Stimulated activated effector memory CD8-positive, alpha-beta T cell treated with anti-CD3 and anti-CD28 coated beads, Interleukin-12 subunit alpha, Interleukin-12 subunit beta, amount 100 ng/mL, for 72 hours (primary cell): ENCODE data around the gene TRIO.

Experiments used
- ATAC-seq: fragments of 150-1000 bp; cut with Tn5 transposase; 2 replicates; pipeline ENCODE4 v1.10.0; 2021
- DNase-seq, 2 donors: peaks; one replicate each; pipeline ENCODE4 v3.0.0; 2021 to 2022; ENCODE audit warnings: low spot score in 2 of 2
- H3K27ac Mint-ChIP-seq: one replicate; pipeline ENCODE4 v1.8.0; 2022; ENCODE audit warnings: mild to moderate bottlenecking, mixed read lengths
- H3K36me3 Mint-ChIP-seq: one replicate; pipeline ENCODE4 v1.8.0; 2022; ENCODE audit warnings: mild to moderate bottlenecking, mixed read lengths
- H3K4me1 Mint-ChIP-seq: one replicate; pipeline ENCODE4 v1.8.0; 2022; ENCODE audit warnings: mixed read lengths
- H3K4me3 Mint-ChIP-seq: one replicate; pipeline ENCODE4 v1.8.0; 2022; ENCODE audit warnings: mild to moderate bottlenecking, mixed read lengths
- H3K9me3 Mint-ChIP-seq: one replicate; pipeline ENCODE4 v1.8.0; 2022; ENCODE audit warnings: mixed read lengths

The TRIO gene

GRCh38 chr5:14135621-14136020 is 7.5 kb upstream of the TRIO start:
- H3K27ac Mint-ChIP-seq, result no peak overlapping the region

DNA sequence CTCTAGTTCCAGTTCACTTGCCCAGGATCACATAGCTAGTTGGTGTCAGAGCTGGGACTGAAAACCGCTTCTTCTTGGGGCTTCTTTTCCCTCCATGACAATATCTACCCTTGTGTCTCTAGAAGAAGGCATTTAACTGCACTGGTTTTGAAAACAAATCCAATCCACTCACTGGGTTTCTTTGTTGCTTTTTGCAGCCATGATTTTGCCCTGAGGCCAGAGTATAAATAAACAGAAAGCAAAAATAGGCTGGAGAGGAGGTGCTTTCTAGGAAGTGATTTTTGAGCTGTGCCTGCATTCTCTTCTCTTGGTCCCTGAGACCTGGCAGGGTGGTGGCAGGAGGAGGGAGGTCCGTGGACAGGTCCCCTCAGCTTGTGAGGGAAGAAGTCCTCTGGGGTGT is 6.9 kb upstream of the TRIO start:
- no peak overlapping the region for H3K27ac Mint-ChIP-seq
- no peak for DNase-seq
- H3K36me3 Mint-ChIP-seq, result no peaks in the 10 kb centered on the region
- H3K4me3 Mint-ChIP-seq, result no peak overlapping the region
- ATAC-seq, result no peak
- peaks cover 2% of the 10 kb centered on the region for H3K9me3 Mint-ChIP-seq
- H3K4me1 Mint-ChIP-seq, result no peaks in the 10 kb centered on the region

More at GRCh38 chr5:14135621-14136020, 7.5 kb upstream of the TRIO start:
- no peaks in the 10 kb centered on the region for H3K4me1 Mint-ChIP-seq
- no peak overlapping the region for H3K4me3 Mint-ChIP-seq
- ATAC-seq (no peak), DNase-seq (no peak)
- peaks cover 2% of the 10 kb centered on the region for H3K9me3 Mint-ChIP-seq
- no peaks in the 10 kb centered on the region for H3K36me3 Mint-ChIP-seq

DNA sequence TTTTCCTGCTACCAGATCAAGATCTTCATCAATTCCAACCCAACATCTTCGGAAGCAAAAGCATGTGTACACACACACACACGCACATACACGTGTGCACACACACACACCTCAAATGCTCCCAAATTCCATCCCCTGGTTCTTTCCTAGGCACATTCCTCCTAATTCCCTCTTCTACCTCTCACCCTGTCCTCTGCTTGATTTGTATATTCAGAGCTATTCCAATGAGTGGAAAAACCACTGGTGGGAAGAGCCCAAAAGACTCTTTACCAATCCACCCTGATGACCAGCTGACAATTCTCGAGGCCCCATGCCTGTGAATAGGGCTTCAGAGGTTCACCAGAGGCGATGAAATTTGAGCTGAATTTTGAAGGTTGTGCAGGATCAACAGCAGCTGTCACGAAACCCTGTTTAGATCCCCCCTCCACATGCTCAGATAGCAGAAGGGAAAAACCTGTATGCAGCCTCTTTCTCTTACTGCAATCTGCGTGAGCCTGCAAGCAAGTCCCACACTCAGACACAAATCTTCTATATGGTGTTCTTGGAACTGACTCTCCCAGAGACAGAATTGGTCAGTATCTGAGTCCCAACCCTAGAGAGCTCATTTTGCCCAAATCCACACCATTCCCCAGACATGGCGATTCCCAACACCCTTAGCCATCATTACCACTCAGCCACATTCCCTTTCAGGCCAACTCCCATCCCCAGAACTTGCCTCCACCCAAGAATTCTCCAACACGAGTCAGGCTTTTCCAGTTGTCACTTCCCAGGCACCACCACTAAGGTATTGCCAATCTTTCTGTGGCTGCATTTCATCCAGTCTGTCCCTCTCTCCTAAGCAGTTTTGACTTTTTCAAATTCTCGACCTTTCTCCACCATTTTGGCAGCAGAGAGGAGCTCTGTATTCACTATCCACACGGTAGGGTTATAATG is 4.3 kb upstream of the TRIO start:
- ATAC-seq (no peak), DNase-seq (no peak)
- Mint-ChIP-seq H3K27ac (no peak overlapping the region), H3K36me3 (no peaks in the 10 kb centered on the region), H3K9me3 (peaks cover 2% of the 10 kb centered on the region), H3K4me3 (no peak overlapping the region), H3K4me1 (peaks cover 6% of the 10 kb centered on the region)

GRCh38 chr5:14141764-14142163 is 1.4 kb upstream of the TRIO start:
- H3K27ac Mint-ChIP-seq, result no peak overlapping the region
- peaks cover 12% of the 10 kb centered on the region for H3K4me1 Mint-ChIP-seq

DNA sequence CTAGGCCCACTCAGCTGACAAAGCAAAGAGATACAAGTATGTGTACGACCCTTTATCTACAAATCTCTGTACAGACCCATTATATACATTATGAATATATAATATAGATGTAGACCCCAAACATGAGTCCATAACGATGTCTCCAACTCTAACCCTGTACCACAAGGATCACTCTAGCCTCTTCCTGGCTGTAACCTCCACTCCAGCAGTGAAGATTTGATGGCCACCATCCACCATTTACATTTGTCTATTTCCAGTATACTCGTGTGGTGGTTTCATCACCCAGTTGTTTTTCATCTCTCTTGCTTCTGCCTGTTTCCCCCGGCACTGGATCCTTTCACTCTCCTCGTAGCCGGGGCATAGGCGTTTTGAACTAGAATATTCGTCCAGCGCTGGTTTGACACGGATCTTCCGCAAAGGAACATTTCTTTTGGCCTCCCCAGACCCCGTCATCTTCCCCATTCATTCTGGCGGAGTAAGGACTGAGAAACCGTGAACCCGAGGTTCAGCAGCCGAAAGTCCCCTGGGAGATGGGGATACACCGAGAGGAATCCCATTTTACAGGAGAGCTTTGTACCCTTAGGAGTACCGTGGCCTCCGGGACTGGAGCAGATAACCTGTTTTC is 828 bp upstream of the TRIO start:
- Mint-ChIP-seq H3K4me3 (peak overlapping the region; percentile 65), H3K27ac (no peak overlapping the region), H3K9me3 (peaks cover 2% of the 10 kb centered on the region), H3K4me1 (peaks cover 12% of the 10 kb centered on the region), H3K36me3 (no peaks in the 10 kb centered on the region)
- DNase-seq (no peak), ATAC-seq (no peak)

More at GRCh38 chr5:14141764-14142163, 1.4 kb upstream of the TRIO start:
- peaks cover 2% of the 10 kb centered on the region for H3K9me3 Mint-ChIP-seq
- no peaks in the 10 kb centered on the region for H3K36me3 Mint-ChIP-seq
- peak overlapping the region; percentile 65 for H3K4me3 Mint-ChIP-seq
- ATAC-seq, result no peak
- no peak for DNase-seq

DNA sequence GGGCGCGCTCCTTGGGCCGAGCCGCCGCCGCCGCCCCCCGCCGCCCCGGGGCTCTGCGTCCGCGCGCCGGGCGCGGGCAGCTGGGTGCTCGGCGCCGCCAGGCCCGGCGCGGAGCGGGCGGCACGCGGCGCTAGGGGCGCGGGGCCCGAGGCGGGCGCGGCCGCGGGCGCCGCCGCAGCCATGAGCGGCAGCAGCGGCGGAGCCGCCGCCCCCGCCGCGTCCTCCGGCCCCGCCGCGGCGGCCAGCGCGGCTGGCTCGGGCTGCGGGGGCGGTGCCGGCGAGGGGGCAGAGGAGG is 351 bp downstream of the TRIO start:
- Mint-ChIP-seq H3K27ac (no peak overlapping the region), H3K4me1 (peaks cover 12% of the 10 kb centered on the region), H3K9me3 (no peaks in the 10 kb centered on the region), H3K36me3 (no peaks in the 10 kb centered on the region), H3K4me3 (peak overlapping the region; percentile 65)
- DNase-seq (no peak), ATAC-seq (peak; percentile 2)

DNA sequence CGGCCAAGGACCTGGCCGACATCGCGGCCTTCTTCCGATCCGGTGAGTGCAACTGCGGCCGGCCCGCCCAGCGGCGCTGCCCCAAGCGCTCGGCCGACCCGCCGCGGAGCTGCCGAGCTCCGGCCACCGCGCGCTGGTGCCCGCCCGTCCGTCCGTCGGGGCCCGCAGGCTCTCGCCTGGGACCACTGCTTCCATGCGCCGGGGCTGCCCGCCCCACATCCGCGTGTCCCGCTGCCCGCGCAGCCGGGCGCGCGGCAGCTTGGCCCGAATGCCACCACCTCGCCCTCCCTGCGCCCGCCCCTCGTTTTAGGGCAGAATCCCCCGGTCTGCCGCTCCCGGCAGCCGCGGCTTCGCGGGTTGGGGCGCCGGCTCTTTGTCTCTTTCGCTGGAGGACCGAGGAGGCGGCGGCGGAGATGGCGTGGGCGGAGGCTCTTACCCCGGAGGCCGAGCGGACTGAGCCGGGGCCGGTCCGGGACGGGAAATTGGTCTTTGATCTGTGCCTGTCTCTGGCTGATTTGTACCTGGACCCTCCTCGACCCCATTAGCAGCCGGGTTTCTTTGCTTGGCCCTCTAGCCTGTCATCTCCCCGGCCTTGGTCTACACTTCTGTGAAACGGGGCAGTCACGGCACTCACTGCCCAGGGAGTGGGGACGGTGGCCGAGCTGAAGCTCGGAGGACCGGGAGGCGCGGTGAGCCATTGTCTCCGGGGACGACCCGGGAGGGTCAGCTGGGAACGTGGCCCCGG is 871 bp downstream of the TRIO start:
- H3K36me3 Mint-ChIP-seq, result no peaks in the 10 kb centered on the region
- peaks cover 12% of the 10 kb centered on the region for H3K4me1 Mint-ChIP-seq
- H3K9me3 Mint-ChIP-seq, result no peaks in the 10 kb centered on the region
- ATAC-seq (peak; percentile 3), DNase-seq (peak; percentile 33 to 73)
- peak overlapping the region; percentile 40 for H3K27ac Mint-ChIP-seq
- H3K4me3 Mint-ChIP-seq, result peak overlapping the region; percentile 74

GRCh38 chr5:14144586-14145434 is 1.7 kb downstream of the TRIO start:
- Mint-ChIP-seq H3K27ac (no peak overlapping the region), H3K4me3 (peak overlapping the region; percentile 74), H3K4me1 (peaks cover 18% of the 10 kb centered on the region), H3K36me3 (no peaks in the 10 kb centered on the region), H3K9me3 (no peaks in the 10 kb centered on the region)
- ATAC-seq, result peak; percentile 72
- peak; percentile 10 to 59 for DNase-seq

- no peak for DNase-seq
- Mint-ChIP-seq H3K27ac (no peak overlapping the region), H3K36me3 (no peaks in the 10 kb centered on the region), H3K9me3 (no peaks in the 10 kb centered on the region), H3K4me3 (peak overlapping the region; percentile 74), H3K4me1 (peaks cover 19% of the 10 kb centered on the region)
- ATAC-seq, result no peak
These were observed 2.5 kb downstream of the TRIO start for GRCh38 chr5:14145435-14146334.

DNA sequence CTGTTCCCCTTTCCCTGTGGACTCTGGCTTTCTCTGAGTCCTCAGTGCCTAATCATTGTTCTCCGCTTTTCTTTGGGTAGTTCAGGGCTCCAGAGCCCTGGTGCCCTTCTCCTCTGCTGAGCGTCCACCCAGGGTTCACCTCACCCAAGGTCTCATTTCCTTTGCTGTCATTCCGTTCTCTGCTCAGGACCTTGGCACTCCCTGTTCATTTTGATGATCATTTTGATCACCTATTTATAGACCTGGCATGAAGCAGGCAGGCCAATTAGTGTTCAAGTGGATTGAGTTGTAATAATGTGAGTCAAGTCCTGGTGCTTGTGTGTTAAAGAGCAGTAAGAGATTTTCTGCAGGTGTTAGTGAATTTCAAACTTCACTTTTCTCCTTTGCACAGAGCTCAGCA is 3.6 kb downstream of the TRIO start:
- no peaks in the 10 kb centered on the region for H3K36me3 Mint-ChIP-seq
- DNase-seq (no peak), ATAC-seq (no peak)
- no peaks in the 10 kb centered on the region for H3K9me3 Mint-ChIP-seq
- H3K27ac Mint-ChIP-seq, result no peak overlapping the region
- H3K4me1 Mint-ChIP-seq, result peaks cover 19% of the 10 kb centered on the region
- H3K4me3 Mint-ChIP-seq, result no peak overlapping the region

- Mint-ChIP-seq H3K4me3 (no peak overlapping the region), H3K4me1 (peaks cover 17% of the 10 kb centered on the region), H3K36me3 (no peaks in the 10 kb centered on the region), H3K27ac (no peak overlapping the region), H3K9me3 (no peaks in the 10 kb centered on the region)
- no peak for ATAC-seq
- DNase-seq, result no peak
These were observed 4.1 kb downstream of the TRIO start for GRCh38 chr5:14147210-14147609.

DNA sequence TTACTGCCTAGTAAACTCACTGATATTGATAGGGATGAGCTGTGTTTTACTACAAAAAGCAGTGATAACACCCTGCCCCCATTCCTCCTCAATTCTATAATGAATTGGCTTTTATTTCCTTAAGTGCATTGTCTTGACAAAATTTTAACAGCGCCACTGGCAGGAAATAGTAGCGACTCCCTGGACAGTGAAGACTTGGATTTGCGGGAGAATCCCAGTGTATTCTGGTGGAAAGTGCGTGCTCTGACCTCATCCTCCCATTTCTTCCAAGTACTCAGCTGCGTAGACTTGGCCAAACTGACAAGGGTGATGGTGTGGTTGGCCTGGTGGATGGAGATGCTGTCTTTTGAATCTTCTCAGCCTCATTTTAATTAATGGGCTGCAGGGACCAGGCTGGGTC is 5.3 kb downstream of the TRIO start:
- H3K4me3 Mint-ChIP-seq, result no peak overlapping the region
- peaks cover 13% of the 10 kb centered on the region for H3K4me1 Mint-ChIP-seq
- H3K9me3 Mint-ChIP-seq, result no peaks in the 10 kb centered on the region
- H3K27ac Mint-ChIP-seq, result no peak overlapping the region
- no peaks in the 10 kb centered on the region for H3K36me3 Mint-ChIP-seq
- ATAC-seq (no peak), DNase-seq (no peak)

- H3K36me3 Mint-ChIP-seq, result no peaks in the 10 kb centered on the region
- DNase-seq (no peak), ATAC-seq (no peak)
- H3K27ac Mint-ChIP-seq, result no peak overlapping the region
- H3K9me3 Mint-ChIP-seq, result no peaks in the 10 kb centered on the region
- H3K4me3 Mint-ChIP-seq, result no peak overlapping the region
- peaks cover 13% of the 10 kb centered on the region for H3K4me1 Mint-ChIP-seq
These were observed 5.9 kb downstream of the TRIO start for GRCh38 chr5:14148890-14149671.
